Liver (tissue), 9 donors: ENCODE measurements around the gene MICAL2. TPM values are rescaled to one million over a fixed set of nuclear protein-coding genes. Genes with fewer than 3 reads are reported as not detected.
A peak's percentile ranks its signal among the peaks of the same experiment; 100 is the strongest.

Source experiments
- DNase-seq: peaks from one replicate; pipeline ENCODE4 v3.0.0-alpha.2; 2017; ENCODE audit warnings: low spot score
- H3K27ac ChIP-seq, 2 donors: one replicate each; pipeline ENCODE4 v1.7.0; 2013; ENCODE audit warnings: inconsistent platforms in 2 of 2, low read length in 2 of 2, control low read depth in 1 of 2, low read depth in 1 of 2, mild to moderate bottlenecking in 1 of 2
- H3K27me3 ChIP-seq, 4 donors: one replicate each; pipeline versions ENCODE4 v1.6.1 to v1.7.0; 2013; ENCODE audit warnings: low read length in 3 of 4, inconsistent platforms in 1 of 4, mild to moderate bottlenecking in 1 of 4, moderate library complexity in 1 of 4; ENCODE audit not compliant: control insufficient read depth in 4 of 4, insufficient read depth in 4 of 4
- H3K36me3 ChIP-seq, 4 donors: one replicate each; pipeline versions ENCODE4 v1.6.1 to v1.7.0; 2013; ENCODE audit warnings: low read length in 3 of 4, mild to moderate bottlenecking in 3 of 4, low read depth in 1 of 4, moderate library complexity in 1 of 4; ENCODE audit not compliant: control insufficient read depth in 4 of 4, insufficient read depth in 3 of 4
- H3K4me1 ChIP-seq, 4 donors: one replicate each; pipeline versions ENCODE4 v1.6.1 to v1.7.0; 2013; ENCODE audit warnings: low read length in 3 of 4, mild to moderate bottlenecking in 3 of 4, moderate library complexity in 1 of 4; ENCODE audit not compliant: control insufficient read depth in 4 of 4, insufficient read depth in 4 of 4
- H3K4me3 ChIP-seq, 3 donors: one replicate each; pipeline versions ENCODE4 v1.6.1 to v1.7.0; 2013; ENCODE audit warnings: low read length in 3 of 3, control low read depth in 1 of 3, low read depth in 1 of 3, mild to moderate bottlenecking in 1 of 3
- H3K9ac ChIP-seq, 2 donors: one replicate each; pipeline ENCODE4 v1.7.0; 2013; ENCODE audit warnings: low read length in 2 of 2, mild to moderate bottlenecking in 2 of 2, moderate library complexity in 2 of 2, control low read depth in 1 of 2, low read depth in 1 of 2
- H3K9me3 ChIP-seq, 4 donors: one replicate each; pipeline versions ENCODE4 v1.6.1 to v1.7.0; 2013; ENCODE audit warnings: low read length in 3 of 4; ENCODE audit not compliant: control insufficient read depth in 4 of 4
- EGR1 ChIP-seq, 2 donors: IDR thresholded peaks; 2 replicates each; pipeline ENCODE4 v1.6.1; 2016 to 2018; ENCODE audit warnings: antibody characterized with exemption in 2 of 2, low read depth in 2 of 2
- FOXA1 ChIP-seq: IDR thresholded peaks from 2 replicates; pipeline ENCODE4 v1.6.1; 2016; ENCODE audit warnings: antibody characterized with exemption
- FOXA2 ChIP-seq: IDR thresholded peaks from 2 replicates; pipeline ENCODE4 v1.6.1; 2016; ENCODE audit warnings: antibody characterized with exemption
- GABPA ChIP-seq, 2 donors: IDR thresholded peaks in 1 of 2; conservative IDR thresholded peaks in 1 of 2; 2 replicates each; pipeline ENCODE4 v1.6.1; 2016; ENCODE audit warnings: antibody characterized with exemption in 2 of 2, mild to moderate bottlenecking in 1 of 2, moderate library complexity in 1 of 2
- HNF4A ChIP-seq, 2 donors: conservative IDR thresholded peaks; 2 replicates each; pipeline ENCODE4 v1.6.1; 2016; ENCODE audit warnings: antibody characterized with exemption in 2 of 2, mild to moderate bottlenecking in 2 of 2
- HNF4G ChIP-seq: IDR thresholded peaks from 2 replicates; pipeline ENCODE4 v1.6.1; 2016; ENCODE audit warnings: antibody characterized with exemption
- JUND ChIP-seq, 2 donors: IDR thresholded peaks; 2 replicates each; pipeline ENCODE4 v1.6.1; 2016; ENCODE audit warnings: antibody characterized with exemption in 2 of 2
- NR2F2 ChIP-seq: IDR thresholded peaks from 2 replicates; pipeline ENCODE4 v1.6.1; 2016; ENCODE audit warnings: antibody characterized with exemption
- RAD21 ChIP-seq, 2 donors: IDR thresholded peaks; 2 replicates each; pipeline ENCODE4 v1.6.1; 2016; ENCODE audit warnings: antibody characterized with exemption in 2 of 2, mild to moderate bottlenecking in 2 of 2
- RXRA ChIP-seq, 2 donors: IDR thresholded peaks; 2 replicates each; pipeline ENCODE4 v1.6.1; 2017 to 2018; ENCODE audit warnings: antibody characterized with exemption in 2 of 2, mild to moderate bottlenecking in 1 of 2
- SP1 ChIP-seq: IDR thresholded peaks from 2 replicates; pipeline ENCODE4 v1.6.1; 2018; ENCODE audit warnings: antibody characterized with exemption, mild to moderate bottlenecking
- TAF1 ChIP-seq: conservative IDR thresholded peaks from 2 replicates; pipeline ENCODE4 v1.6.1; 2016; ENCODE audit warnings: antibody characterized with exemption, mild to moderate bottlenecking
- YY1 ChIP-seq: IDR thresholded peaks from 2 replicates; pipeline ENCODE4 v1.6.1; 2016; ENCODE audit warnings: antibody characterized with exemption, mild to moderate bottlenecking
- WGBS: extraction: QIAGEN DNeasy Blood & Tissue Kit; methylation state at CpG from one replicate; pipeline ENCODE4 v1.1.7; 2013; 5-methylcytosine and 5-hydroxymethylcytosine counted together
- polyA plus RNA-seq, 2 donors: library from polyadenylated mRNA; stranded (reverse) in 1 of 2; unstranded in 1 of 2; fragments of 200-250 nt in 1 of 2; fragments of >200 nt in 1 of 2; fragmentation: Nextera tagmentation in 1 of 2; extraction: Ambion mirVana in 1 of 2; gene quantifications; one replicate each; pipeline versions ENCODE4 v1.2.1 to v1.2.3, GENCODE V29; 2013 to 2015
- total RNA-seq, 2 donors: library from RNA; depleted of rRNA; stranded (reverse); fragments of >200 nt; gene quantifications; one replicate each; pipeline ENCODE4 v1.2.3, GENCODE V29; 2014
- TF ChIP-seq, protein P1 (sequence below): fragments of 150-350 bp; IDR thresholded peaks from 2 replicates; pipeline ENCODE4 v1.5.1; 2017; ENCODE audit warnings: improper control_type of control experiment, low read depth, low read length; ENCODE audit not compliant: missing input control
- TF ChIP-seq, protein P2 (sequence below): IDR thresholded peaks from 2 replicates; pipeline ENCODE4 v1.6.1; 2016; ENCODE audit warnings: antibody characterized with exemption
- TF ChIP-seq, protein P3 (sequence below): IDR thresholded peaks from 2 replicates; pipeline ENCODE4 v1.6.1; 2016; ENCODE audit warnings: antibody characterized with exemption, mild to moderate bottlenecking
- TF ChIP-seq, protein P4 (sequence below): IDR thresholded peaks from 2 replicates; pipeline ENCODE4 v1.6.1; 2016; ENCODE audit warnings: antibody characterized with exemption
- TF ChIP-seq, protein P5 (sequence below): IDR thresholded peaks from 2 replicates; pipeline ENCODE4 v1.6.1; 2016; ENCODE audit warnings: antibody characterized with exemption
- donor health status: healthy.
- donor health status: healthy.
- donor health status: healthy.
- donor health status: healthy.
- donor health status: healthy.

The MICAL2 gene
- total and polyA plus RNA-seq, 4 donors = 17.5 to 113 (median 42.9) TPM

DNA sequence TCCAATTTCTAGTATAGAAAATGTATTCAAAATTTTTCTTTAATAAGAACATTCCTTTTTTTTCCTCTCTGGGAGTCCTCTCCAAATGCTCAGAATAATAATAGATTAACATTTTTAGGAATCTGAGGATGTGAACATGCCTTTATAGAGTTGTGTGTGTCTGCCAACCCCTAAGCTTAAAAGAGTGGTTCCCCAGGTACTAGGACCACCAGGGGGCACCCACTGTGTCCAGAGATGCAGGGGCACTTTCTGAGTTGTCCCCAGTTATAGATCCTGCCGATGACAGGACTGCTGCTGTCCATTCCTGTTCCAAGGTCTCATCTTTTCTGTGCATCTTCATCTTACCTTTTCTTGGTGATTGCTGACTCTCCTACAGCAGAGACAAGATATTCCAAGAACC lies 27.0 kb upstream of the MICAL2 start:
- Histone ChIP-seq H3K27ac (no peak overlapping the region), H3K36me3 (no peaks in the 10 kb centered on the region), H3K27me3 (no peaks in the 10 kb centered on the region), H3K4me3 (no peak overlapping the region), H3K9ac (no peak overlapping the region), H3K9me3 (no peaks in the 10 kb centered on the region), H3K4me1 (peaks cover 0 to 17% (median 11%) of the 10 kb centered on the region in 4 donors)
- peak; percentile 55 for DNase-seq
- TF ChIP-seq EGR1 (IDR thresholded peaks at IDR 0.05; ENCODE audit: low read depth in 2 of 2) = no peak
- TF ChIP-seq, protein P1, sequence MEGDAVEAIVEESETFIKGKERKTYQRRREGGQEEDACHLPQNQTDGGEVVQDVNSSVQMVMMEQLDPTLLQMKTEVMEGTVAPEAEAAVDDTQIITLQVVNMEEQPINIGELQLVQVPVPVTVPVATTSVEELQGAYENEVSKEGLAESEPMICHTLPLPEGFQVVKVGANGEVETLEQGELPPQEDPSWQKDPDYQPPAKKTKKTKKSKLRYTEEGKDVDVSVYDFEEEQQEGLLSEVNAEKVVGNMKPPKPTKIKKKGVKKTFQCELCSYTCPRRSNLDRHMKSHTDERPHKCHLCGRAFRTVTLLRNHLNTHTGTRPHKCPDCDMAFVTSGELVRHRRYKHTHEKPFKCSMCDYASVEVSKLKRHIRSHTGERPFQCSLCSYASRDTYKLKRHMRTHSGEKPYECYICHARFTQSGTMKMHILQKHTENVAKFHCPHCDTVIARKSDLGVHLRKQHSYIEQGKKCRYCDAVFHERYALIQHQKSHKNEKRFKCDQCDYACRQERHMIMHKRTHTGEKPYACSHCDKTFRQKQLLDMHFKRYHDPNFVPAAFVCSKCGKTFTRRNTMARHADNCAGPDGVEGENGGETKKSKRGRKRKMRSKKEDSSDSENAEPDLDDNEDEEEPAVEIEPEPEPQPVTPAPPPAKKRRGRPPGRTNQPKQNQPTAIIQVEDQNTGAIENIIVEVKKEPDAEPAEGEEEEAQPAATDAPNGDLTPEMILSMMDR = no peak
- TF ChIP-seq, protein P2, sequence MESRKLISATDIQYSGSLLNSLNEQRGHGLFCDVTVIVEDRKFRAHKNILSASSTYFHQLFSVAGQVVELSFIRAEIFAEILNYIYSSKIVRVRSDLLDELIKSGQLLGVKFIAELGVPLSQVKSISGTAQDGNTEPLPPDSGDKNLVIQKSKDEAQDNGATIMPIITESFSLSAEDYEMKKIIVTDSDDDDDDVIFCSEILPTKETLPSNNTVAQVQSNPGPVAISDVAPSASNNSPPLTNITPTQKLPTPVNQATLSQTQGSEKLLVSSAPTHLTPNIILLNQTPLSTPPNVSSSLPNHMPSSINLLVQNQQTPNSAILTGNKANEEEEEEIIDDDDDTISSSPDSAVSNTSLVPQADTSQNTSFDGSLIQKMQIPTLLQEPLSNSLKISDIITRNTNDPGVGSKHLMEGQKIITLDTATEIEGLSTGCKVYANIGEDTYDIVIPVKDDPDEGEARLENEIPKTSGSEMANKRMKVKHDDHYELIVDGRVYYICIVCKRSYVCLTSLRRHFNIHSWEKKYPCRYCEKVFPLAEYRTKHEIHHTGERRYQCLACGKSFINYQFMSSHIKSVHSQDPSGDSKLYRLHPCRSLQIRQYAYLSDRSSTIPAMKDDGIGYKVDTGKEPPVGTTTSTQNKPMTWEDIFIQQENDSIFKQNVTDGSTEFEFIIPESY = no peak
- TF ChIP-seq FOXA2 = no peak
- TF ChIP-seq JUND (IDR thresholded peaks at IDR 0.05) = no peak
- no peak for TF ChIP-seq SP1
- TF ChIP-seq GABPA (IDR thresholded peaks at IDR 0.05 in 1 of 2, conservative IDR thresholded peaks at IDR 0.05 in 1 of 2) = no peak
- TF ChIP-seq RAD21 (IDR thresholded peaks at IDR 0.05) = no peak
- no peak for TF ChIP-seq RXRA (IDR thresholded peaks at IDR 0.05)
- no peak for TF ChIP-seq YY1
- TF ChIP-seq, protein P3, sequence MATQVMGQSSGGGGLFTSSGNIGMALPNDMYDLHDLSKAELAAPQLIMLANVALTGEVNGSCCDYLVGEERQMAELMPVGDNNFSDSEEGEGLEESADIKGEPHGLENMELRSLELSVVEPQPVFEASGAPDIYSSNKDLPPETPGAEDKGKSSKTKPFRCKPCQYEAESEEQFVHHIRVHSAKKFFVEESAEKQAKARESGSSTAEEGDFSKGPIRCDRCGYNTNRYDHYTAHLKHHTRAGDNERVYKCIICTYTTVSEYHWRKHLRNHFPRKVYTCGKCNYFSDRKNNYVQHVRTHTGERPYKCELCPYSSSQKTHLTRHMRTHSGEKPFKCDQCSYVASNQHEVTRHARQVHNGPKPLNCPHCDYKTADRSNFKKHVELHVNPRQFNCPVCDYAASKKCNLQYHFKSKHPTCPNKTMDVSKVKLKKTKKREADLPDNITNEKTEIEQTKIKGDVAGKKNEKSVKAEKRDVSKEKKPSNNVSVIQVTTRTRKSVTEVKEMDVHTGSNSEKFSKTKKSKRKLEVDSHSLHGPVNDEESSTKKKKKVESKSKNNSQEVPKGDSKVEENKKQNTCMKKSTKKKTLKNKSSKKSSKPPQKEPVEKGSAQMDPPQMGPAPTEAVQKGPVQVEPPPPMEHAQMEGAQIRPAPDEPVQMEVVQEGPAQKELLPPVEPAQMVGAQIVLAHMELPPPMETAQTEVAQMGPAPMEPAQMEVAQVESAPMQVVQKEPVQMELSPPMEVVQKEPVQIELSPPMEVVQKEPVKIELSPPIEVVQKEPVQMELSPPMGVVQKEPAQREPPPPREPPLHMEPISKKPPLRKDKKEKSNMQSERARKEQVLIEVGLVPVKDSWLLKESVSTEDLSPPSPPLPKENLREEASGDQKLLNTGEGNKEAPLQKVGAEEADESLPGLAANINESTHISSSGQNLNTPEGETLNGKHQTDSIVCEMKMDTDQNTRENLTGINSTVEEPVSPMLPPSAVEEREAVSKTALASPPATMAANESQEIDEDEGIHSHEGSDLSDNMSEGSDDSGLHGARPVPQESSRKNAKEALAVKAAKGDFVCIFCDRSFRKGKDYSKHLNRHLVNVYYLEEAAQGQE = no peak
- no peak for TF ChIP-seq TAF1
- no peak for TF ChIP-seq FOXA1
- TF ChIP-seq, protein P4, sequence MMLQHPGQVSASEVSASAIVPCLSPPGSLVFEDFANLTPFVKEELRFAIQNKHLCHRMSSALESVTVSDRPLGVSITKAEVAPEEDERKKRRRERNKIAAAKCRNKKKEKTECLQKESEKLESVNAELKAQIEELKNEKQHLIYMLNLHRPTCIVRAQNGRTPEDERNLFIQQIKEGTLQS = no peak
- TF ChIP-seq HNF4G = no peak
- TF ChIP-seq NR2F2 = no peak
- no peak for TF ChIP-seq HNF4A (conservative IDR thresholded peaks at IDR 0.05)
- TF ChIP-seq, protein P5, sequence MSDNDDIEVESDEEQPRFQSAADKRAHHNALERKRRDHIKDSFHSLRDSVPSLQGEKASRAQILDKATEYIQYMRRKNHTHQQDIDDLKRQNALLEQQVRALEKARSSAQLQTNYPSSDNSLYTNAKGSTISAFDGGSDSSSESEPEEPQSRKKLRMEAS = no peak
- 95% methylated on average over 1 of the region's 1 CpG for WGBS
